DOHH2 (cell line): ENCODE measurements around the gene HOXC9.

Experiments used
- H3F3A ChIP-seq: fragments of 200-600 bp; sonication (generic), shearing (Covaris generic); 2 replicates; pipeline ENCODE4 v1.6.0; 2016; ENCODE audit warnings: antibody characterized with exemption, mild to moderate bottlenecking; ENCODE audit not compliant: control insufficient read depth, insufficient read depth
- H3K27ac ChIP-seq: fragments of 200-600 bp; sonication (generic); 2 replicates; pipeline ENCODE4 v1.5.1; 2014; ENCODE audit warnings: low read depth, mild to moderate bottlenecking, low read length, moderate library complexity
- H3K27me3 ChIP-seq: fragments of 200-600 bp; sonication (generic); 2 replicates; pipeline ENCODE4 v1.6.1; 2014; ENCODE audit warnings: mild to moderate bottlenecking, low read length, mixed read lengths; ENCODE audit not compliant: control insufficient read depth
- H3K36me3 ChIP-seq: fragments of 200-600 bp; sonication (generic); 2 replicates; pipeline ENCODE4 v1.6.1; 2014; ENCODE audit warnings: mild to moderate bottlenecking, low read length, moderate library complexity, mixed read lengths; ENCODE audit not compliant: control insufficient read depth
- H3K4me1 ChIP-seq: fragments of 200-600 bp; sonication (generic); 2 replicates; pipeline ENCODE4 v1.6.1; 2014; ENCODE audit warnings: mild to moderate bottlenecking, low read length, mixed read lengths; ENCODE audit not compliant: control insufficient read depth
- H3K4me2 ChIP-seq: fragments of 200-600 bp; sonication (generic); 2 replicates; pipeline ENCODE4 v1.6.0; 2014; ENCODE audit warnings: mild to moderate bottlenecking, low read length, moderate library complexity
- H3K4me3 ChIP-seq: fragments of 200-600 bp; sonication (generic); 2 replicates; pipeline ENCODE4 v1.5.1; 2014; ENCODE audit warnings: mild to moderate bottlenecking, low read length, mixed read lengths
- H3K79me2 ChIP-seq: fragments of 200-600 bp; sonication (generic); 2 replicates; pipeline ENCODE4 v1.6.1; 2014; ENCODE audit warnings: mild to moderate bottlenecking, low read length, mixed read lengths; ENCODE audit not compliant: control insufficient read depth
- H3K9me2 ChIP-seq: fragments of 200-600 bp; sonication (generic); replicated peaks from 2 replicates; pipeline ENCODE4 v1.6.1; 2014; ENCODE audit warnings: mild to moderate bottlenecking, low read length, mixed read lengths; ENCODE audit not compliant: control insufficient read depth
- H3K9me3 ChIP-seq: fragments of 200-600 bp; sonication (generic); 2 replicates; pipeline ENCODE4 v1.6.1; 2014; ENCODE audit warnings: antibody characterized with exemption, low read length, mixed read lengths; ENCODE audit not compliant: control insufficient read depth, insufficient read depth
- H4K20me1 ChIP-seq: fragments of 200-600 bp; sonication (generic); 2 replicates; pipeline ENCODE4 v1.6.0; 2014; ENCODE audit warnings: low read depth, mild to moderate bottlenecking, antibody characterized with exemption, low read length, moderate library complexity; ENCODE audit not compliant: control insufficient read depth, insufficient read depth
- EZH2phosphoT487 ChIP-seq: fragments of 200-600 bp; sonication (generic); IDR thresholded peaks from 2 replicates; pipeline ENCODE4 v1.6.1; 2017; ENCODE audit warnings: borderline replicate concordance, mild to moderate bottlenecking, antibody characterized with exemption, low read length, moderate library complexity, mixed read lengths
- TF ChIP-seq, protein P1 (sequence below): fragments of 200-600 bp; sonication (generic); IDR thresholded peaks from one replicate; pipeline ENCODE4 v1.5.1; 2014; ENCODE audit warnings: antibody characterized with exemption, mild to moderate bottlenecking, low read depth, low read length; ENCODE audit not compliant: poor library complexity, severe bottlenecking

Gene HOXC9

DNA sequence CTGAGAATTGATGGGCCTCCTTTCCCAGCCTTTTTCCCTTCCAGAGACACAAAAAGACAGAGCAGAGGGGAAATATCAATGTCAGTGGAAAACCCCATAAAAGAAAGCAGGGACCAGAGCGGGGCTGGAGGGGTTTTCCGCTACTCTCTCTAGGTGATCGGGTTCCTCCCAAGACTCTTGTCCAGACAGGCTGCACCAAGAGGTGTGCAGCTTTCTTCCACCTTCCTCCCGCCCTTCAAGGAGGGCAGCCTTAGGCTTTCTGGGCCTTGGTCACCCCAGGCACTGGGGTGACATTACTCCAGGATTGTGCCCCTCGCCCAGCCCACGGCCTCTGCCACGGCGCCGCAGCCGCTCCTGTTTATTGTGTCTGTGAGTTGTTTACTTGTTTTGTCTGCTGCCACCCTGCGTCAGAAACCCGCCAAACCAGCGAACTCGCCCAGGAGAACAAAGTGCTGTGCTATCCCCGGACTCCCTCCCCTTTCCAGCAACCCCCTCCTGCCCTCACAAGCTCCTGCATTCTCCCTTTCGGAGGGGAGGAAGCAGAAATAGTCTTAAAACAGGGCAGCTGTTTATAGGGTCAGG is 21.6 kb downstream of the HOXC9 start:
- H3K27ac ChIP-seq, result no peak overlapping the region
- H3K4me2 ChIP-seq, result no peak overlapping the region
- no peaks in the 10 kb centered on the region for H4K20me1 ChIP-seq
- no peak overlapping the region for H3K4me3 ChIP-seq
- peaks cover 17% of the 10 kb centered on the region for H3K4me1 ChIP-seq
- no peaks in the 10 kb centered on the region for H3K9me3 ChIP-seq
- H3F3A ChIP-seq, result 0 out of 2 replicates have a peak, but pooled peaks cover 2% of the 10 kb centered on the region
- no peaks in the 10 kb centered on the region for H3K9me2 ChIP-seq
- TF ChIP-seq EZH2phosphoT487, result no peak
- TF ChIP-seq, protein P1, sequence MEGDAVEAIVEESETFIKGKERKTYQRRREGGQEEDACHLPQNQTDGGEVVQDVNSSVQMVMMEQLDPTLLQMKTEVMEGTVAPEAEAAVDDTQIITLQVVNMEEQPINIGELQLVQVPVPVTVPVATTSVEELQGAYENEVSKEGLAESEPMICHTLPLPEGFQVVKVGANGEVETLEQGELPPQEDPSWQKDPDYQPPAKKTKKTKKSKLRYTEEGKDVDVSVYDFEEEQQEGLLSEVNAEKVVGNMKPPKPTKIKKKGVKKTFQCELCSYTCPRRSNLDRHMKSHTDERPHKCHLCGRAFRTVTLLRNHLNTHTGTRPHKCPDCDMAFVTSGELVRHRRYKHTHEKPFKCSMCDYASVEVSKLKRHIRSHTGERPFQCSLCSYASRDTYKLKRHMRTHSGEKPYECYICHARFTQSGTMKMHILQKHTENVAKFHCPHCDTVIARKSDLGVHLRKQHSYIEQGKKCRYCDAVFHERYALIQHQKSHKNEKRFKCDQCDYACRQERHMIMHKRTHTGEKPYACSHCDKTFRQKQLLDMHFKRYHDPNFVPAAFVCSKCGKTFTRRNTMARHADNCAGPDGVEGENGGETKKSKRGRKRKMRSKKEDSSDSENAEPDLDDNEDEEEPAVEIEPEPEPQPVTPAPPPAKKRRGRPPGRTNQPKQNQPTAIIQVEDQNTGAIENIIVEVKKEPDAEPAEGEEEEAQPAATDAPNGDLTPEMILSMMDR, result no peak
- peaks cover 34% of the 10 kb centered on the region for H3K27me3 ChIP-seq
- H3K79me2 ChIP-seq, result 0 out of 2 replicates have a peak, but pooled peaks cover 4% of the 10 kb centered on the region
- no peaks in the 10 kb centered on the region for H3K36me3 ChIP-seq

DNA sequence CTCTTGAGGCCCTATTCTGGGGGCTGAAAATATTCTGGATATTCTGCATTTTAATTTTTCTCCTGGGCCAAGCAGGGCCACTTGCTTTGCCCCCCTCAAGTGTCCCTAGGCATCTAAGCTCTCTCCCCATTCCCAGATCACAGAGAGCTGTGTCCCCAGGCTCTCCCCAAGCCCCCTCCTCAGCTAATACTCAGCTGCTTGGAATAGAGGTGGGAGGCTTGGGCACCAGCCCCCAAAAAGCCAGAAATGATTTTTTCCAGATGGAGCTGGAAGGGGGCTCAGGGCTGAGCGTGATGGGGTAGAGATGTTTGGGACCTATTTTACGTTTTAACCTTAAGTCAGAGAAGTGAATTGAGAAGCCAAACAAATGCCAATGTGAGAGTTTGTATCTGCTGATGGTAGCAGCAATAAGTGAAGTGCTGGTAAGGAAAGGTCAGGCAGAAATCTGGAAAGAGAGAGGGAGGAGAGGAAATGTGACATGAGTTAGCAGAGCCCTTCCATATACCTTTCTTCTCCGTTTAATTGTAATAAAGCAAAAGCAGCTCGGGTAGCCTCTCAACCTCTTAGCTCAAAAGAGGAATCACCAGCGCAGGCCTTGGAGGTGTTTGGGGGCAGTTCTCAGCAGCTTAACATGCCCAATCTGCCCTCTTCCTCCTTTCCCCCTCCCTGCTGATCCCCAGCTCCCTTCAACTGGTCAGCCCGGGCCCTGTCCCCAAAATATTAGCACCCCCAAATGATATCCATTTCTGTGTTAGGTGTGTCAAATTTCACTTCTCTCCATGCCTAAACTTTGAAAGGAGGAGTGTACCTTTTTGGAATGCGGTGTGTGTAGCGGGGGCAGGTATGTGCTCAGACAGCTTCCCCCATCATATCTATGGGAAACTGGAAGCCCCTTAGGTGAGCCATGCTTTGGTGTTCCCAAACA is 23.3 kb downstream of the HOXC9 start:
- no peak overlapping the region for H3K4me2 ChIP-seq
- no peaks in the 10 kb centered on the region for H4K20me1 ChIP-seq
- H3K9me3 ChIP-seq, result no peaks in the 10 kb centered on the region
- H3K4me1 ChIP-seq, result peaks cover 21% of the 10 kb centered on the region
- H3K9me2 ChIP-seq, result no peaks in the 10 kb centered on the region
- no peaks in the 10 kb centered on the region for H3K36me3 ChIP-seq
- H3K27ac ChIP-seq, result no peak overlapping the region
- H3K4me3 ChIP-seq, result no peak overlapping the region
- H3F3A ChIP-seq, result 0 out of 2 replicates have a peak, but pooled peaks cover 2% of the 10 kb centered on the region
- H3K27me3 ChIP-seq, result peaks cover 42% of the 10 kb centered on the region
- H3K79me2 ChIP-seq, result 0 out of 2 replicates have a peak, but pooled peaks cover 3% of the 10 kb centered on the region
- no peak for TF ChIP-seq EZH2phosphoT487
- TF ChIP-seq, protein P1, result no peak

DNA sequence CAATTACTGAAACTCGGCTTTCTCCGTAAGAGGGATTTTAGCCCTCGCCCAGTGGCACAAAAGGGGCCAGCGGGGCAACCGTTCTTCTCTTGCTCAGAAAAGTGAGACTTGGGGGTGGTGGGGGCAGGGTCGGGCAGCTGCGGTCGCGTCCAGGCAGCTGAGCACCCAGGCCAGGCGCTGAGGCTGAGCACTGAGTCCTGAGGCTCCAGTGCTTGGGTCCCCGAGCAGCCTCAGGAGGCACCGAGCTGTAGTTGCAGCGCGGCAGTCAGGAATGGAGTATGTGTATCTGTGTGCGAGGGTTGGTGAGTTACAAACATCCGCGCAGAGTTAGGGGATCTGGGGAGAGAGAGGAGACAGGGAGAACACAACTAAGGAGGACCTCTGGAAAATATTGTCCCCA is 24.2 kb downstream of the HOXC9 start:
- H3K9me2 ChIP-seq, result no peaks in the 10 kb centered on the region
- TF ChIP-seq, protein P1, result no peak
- TF ChIP-seq EZH2phosphoT487, result no peak
- no peaks in the 10 kb centered on the region for H3K36me3 ChIP-seq
- H3K27ac ChIP-seq, result no peak overlapping the region
- peaks cover 22% of the 10 kb centered on the region for H3K4me1 ChIP-seq
- H3K79me2 ChIP-seq, result no peaks in the 10 kb centered on the region
- peaks cover 49% of the 10 kb centered on the region for H3K27me3 ChIP-seq
- H3K9me3 ChIP-seq, result no peaks in the 10 kb centered on the region
- no peak overlapping the region for H3K4me3 ChIP-seq
- no peak overlapping the region for H3K4me2 ChIP-seq
- no peaks in the 10 kb centered on the region for H4K20me1 ChIP-seq
- H3F3A ChIP-seq, result 0 out of 2 replicates have a peak, but pooled peaks cover 2% of the 10 kb centered on the region
